IPS-NIHi7 (cell line): ENCODE results near the gene PIMREG.

Source experiments
- DNase-seq: peaks from one replicate; pipeline ENCODE4 v3.0.0; 2012; ENCODE audit warnings: mixed read lengths; ENCODE audit errors: extremely low spot score

Gene PIMREG

GRCh38 chr17:6461792-6462524 lies 17.7 kb downstream of the PIMREG start:
- DNase-seq = peak; percentile 75

DNA sequence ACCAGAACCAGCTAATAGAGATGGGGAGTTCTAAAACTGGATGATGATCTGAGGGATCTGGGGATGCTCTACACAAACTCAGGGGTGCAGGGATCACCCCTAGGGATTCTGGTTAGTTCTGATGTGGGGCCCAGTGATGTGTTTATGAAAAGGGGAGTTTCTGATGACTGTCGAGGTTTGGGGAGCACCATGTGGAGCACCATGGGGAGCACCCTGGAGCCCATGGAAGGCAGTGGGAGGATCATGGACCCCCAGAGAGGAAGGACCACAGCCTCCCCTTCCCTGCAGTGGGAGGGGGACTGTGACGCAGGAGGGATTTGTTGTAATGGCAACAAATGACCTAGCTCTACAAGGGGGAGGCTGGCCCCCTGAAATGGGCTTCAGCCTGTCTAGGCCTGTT lies 18.4 kb downstream of the PIMREG start:
- no peak for DNase-seq

DNA sequence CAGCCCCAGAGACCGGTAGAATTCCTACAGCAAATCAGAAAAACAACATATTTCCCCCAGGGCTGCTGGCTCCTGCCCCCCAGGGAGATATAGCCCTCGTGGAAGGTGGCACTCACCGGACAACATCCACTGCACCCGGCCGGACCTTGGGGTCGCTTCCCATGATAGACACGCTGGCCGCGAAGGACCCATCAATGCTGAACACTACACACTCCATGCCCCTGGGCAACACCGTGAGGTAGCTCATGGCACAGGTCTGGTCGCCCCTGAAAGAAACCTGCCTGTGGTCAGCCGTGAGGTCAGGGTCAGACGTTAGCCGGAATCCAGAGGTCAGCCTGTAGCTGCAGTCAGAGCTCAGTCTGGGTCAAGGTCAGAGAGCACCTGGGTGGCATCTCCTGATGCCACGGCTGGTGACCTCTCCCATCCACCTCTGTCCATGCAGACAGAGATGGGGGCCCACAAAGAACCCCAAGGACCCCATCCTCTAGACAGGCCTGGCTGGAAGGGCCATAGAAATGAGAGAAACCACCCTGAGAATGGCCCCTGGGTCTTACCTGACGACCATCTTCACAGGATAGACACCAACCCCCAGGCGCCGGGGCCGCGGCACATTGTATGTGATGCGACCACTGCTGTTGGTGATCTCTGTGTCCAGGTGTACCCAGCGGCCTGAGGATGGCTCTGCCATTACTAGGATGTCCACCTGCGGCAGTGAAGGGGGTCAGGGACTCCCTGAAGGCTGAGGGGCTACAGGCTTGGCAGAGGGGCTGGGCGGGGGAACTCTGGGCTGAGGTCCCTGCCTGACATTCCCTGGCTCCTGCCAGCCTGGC lies 19.6 kb downstream of the PIMREG start:
- no peak for DNase-seq

GRCh38 chr17:6464446-6465041 lies 20.3 kb downstream of the PIMREG start:
- no peak for DNase-seq

DNA sequence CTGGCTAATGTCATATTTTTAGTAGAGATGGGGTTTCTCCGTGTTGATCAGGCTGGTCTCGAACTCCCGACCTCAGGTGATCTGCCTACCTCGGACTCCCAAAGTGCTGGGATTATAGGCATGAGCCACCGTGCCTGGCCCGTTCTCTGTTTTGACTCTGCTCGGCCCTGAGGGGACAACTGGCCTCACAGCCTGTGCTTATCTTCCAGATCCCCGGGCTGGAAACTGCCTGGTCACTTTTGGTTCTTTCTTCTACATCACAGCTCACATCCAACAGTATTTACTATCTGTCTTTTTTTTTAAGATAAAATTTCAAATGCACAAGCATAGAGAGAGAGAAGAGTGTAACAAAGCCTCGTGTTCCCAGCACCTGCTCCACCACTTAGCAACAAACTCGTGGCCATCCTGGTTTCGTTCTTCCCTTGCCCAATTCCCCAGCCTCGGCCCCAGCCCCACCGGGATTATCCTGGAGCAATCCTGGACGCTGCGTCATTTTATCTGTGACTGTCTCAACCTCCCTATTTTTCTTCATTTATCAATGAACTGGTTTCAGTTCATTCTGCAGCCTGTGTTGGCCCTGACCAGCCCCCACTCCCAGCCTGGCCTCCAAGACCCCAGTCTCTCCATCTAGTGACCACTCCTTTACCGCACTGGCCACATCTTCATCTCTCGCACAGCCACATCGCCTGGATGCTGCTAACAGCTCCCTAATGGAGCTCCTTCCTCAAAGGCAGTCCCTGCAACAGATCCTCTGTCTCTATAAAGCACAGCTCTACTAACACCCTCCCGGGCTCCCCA lies 21.1 kb downstream of the PIMREG start:
- DNase-seq = no peak

DNA sequence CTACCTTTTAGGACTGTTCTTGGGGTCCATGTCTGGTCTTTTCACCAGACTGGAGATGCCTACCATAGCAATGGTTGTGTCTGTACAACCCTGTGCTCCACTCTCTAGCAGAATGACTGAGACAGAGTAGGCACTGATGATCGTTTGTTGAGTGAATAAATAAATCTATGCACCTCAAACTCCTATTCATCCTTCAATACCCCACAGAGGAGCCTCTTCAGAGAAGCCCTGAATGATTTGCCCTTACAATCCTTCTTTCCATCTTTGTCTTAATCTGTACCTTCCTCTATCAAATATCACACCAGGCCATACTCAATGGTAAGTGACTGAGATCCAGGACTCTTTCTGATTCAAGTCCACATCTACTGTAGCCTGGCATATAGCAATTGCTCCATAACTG lies 23.3 kb downstream of the PIMREG start:
- DNase-seq = no peak

DNA sequence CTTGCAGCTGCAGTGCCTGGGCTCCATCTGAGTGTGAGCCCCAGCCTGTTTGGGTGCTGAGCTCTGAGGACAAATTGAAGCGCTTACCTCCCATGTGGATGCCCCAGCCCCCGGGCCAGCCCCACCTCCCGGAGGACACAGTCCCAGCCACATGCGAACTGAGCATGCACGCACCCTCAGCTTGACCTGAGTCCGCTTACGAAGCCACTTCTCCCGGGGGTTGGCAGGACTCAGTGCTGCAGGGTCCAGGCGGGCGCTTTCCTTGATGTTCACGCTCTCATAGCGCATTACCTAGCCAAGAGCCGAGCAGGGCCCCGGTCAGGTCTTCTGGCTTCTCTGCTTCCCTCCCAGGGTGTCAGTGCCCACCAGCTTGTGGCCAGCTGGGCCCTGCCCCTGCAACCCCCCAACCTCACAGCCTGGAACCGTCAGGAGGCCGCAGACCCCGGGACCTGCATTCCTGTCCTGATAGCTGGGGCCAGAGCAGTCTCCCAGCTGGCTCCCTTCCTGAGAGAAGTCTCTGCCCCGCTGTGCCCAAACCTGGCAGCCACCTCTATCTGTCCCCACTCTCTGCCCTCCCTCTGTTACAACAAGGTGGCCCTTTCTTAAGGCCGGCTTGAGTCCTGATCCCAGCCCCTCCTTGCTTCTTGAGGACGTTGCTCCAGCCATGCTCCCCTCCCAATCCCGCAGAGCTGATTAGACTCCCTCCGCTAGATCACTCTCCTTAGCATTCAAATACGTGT lies 24.0 kb downstream of the PIMREG start:
- DNase-seq = no peak

DNA sequence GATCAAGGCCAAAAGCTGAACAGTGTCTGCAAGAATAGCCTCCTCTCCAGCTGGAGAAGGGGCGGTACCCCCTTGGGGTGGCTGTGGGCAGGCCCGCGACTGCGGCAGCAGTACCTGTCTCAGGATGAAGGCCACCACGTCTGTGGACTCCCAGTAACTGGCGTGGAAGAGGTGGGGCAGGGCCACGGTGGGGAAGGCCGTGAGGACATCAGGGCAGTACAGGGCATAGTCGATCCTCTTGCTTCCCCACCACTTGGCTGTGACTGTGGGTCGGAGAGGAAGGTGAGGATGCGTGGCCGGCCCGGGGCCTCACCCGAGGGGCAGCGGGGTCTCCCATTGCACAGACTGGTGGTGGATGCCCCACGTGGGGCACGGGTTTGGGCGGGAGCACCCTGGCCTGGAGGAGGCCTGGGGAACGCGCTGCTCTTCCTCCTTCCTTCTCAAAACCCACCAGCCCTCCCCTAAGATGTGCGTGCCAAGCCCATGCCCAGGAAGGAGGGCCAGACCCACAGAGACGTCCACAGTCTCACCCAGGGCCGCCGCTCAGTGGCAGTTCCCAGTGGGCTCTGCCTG lies 26.0 kb downstream of the PIMREG start:
- DNase-seq = no peak

- no peak for DNase-seq
These were observed 26.7 kb downstream of the PIMREG start for GRCh38 chr17:6470751-6471521.

- peak; percentile 39 for DNase-seq
These were observed 27.5 kb downstream of the PIMREG start for GRCh38 chr17:6471531-6472465.

DNA sequence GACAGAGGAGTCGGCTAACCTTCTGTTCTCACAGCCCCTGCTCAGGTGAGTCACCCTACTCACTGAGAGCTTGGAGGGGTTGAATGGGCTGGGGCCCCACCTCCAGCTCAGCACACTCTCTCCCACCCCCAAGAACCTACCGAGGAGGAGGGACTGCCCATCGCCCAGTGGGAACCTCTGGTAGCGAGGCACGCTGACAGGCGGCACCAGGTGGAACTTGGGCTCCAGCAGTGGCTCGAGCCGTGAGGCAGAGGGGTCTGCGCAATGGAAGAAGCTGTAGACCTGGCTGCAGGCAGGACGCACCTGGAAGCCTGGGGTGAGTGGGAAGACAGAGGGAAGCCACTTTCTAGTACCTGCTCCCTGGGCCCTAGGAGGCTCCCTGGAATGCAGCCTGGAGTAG lies 28.3 kb downstream of the PIMREG start:
- no peak for DNase-seq

DNA sequence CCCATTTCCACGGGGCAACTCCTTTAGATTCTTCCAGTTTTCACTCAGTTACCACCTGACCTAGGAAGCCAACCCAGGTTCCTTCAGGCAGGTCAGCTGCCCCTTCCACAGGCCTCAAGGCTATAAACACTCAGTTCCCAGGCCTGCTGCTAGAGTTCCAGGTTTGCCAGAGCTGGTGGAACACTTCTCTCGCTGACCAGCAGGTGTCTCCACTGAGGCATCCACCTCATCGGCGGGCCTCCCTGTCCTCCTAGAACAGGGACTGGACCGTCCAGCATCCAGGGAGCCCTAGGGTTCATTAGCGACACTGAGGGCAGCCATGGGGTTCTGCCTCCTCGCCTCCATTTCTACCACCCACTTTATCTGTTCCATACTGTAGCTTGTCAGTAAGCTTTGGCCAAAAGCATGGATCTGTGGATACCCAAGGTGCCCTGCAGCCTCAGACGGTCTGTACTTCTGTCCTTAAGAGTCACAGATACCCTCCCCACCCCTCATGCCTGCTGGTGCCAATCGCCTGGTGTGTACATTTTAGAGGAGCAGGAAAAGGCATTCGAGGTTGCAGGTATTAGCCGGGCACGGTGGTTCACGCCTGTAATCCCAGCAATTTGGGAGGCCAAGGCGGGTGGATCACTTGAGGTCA lies 29.0 kb downstream of the PIMREG start:
- DNase-seq = peak; percentile 93

- DNase-seq = no peak
These were observed 30.1 kb downstream of the PIMREG start for GRCh38 chr17:6474376-6474775.

DNA sequence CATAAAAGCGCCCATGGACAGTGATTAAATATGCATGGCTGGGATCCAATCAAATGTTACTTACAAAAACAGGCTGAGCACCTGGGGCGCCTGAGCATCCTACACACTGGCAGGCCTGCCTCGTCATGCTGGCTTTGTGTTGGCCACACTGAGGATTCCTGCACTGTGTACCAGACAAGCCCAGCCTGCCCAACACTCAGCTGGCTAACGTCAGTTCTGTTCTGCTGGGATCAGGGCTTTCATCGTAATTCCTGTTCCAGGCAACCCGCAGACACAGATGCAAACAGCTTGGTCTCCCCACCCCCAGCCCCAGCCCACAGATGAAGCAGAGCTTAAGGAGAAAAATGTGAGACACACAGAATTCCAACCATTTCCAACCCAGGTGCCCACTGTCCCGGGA lies 30.7 kb downstream of the PIMREG start:
- no peak for DNase-seq

DNA sequence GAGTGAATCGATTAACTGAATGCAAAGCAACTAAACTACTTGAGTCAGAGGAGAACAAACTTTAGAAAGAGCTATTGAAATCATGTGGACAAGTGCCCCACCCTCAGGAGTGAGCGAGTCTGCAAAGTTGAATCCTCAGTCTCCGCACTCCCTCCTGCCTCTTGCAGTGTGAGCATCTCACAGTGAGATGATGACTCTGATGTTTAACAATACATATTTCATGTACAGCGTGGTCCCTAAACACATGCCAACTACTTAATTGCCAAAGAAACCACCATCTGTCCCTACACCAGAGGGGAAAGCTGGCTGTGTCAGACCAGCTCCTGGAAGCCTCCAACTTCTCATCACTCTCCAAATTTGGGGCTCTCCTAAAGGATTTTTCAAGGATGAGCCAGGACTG lies 31.2 kb downstream of the PIMREG start:
- no peak for DNase-seq

DNA sequence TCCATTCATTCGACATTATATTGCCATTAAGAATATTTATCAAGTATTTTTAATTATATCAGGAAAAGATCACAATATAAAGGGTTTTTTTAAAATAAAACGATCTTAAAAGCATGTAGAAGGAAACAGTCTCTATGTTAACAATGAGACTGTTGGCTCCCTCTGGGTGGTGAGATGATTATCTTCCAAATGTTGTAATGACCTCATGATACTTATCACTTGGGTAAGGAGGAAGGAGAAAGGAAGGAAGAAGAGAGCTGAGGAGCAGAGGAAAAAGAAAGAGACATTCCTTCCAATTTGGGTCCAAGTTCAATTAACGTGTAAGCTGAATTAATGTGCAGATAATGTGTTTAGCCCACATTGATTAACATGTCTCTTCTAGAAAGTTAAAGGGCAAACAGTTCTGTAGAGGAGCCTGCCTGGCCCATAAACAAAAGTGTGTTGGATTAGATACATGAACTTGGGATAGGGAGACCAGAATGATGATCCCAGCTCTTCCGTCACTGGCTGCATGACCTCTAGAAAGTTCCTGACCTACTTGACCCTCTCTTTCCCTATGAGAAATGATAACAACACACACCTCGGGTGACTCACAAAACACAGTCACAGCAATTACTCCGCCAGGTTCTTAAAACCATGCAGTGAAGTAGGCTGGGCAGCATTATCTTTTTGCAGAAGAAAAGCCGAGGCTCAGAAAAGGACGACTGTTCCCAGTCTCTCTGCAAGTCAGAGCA lies 32.0 kb downstream of the PIMREG start:
- DNase-seq = no peak

- DNase-seq = no peak
These were observed 32.5 kb downstream of the PIMREG start for GRCh38 chr17:6476810-6477179.

GRCh38 chr17:6477831-6478383 lies 33.7 kb downstream of the PIMREG start:
- no peak for DNase-seq
